ENCODE data around the gene MON1B. TPM values are rescaled to one million over a fixed set of nuclear protein-coding genes. Genes with fewer than 3 reads are reported as not detected.

MON1B gene
- total and polyA plus RNA-seq, 2 of the 13 experiments (the other 11 are each of a cell fraction or from before 2014, with no cell fraction given): 13.4 to 15.6 TPM

DNA sequence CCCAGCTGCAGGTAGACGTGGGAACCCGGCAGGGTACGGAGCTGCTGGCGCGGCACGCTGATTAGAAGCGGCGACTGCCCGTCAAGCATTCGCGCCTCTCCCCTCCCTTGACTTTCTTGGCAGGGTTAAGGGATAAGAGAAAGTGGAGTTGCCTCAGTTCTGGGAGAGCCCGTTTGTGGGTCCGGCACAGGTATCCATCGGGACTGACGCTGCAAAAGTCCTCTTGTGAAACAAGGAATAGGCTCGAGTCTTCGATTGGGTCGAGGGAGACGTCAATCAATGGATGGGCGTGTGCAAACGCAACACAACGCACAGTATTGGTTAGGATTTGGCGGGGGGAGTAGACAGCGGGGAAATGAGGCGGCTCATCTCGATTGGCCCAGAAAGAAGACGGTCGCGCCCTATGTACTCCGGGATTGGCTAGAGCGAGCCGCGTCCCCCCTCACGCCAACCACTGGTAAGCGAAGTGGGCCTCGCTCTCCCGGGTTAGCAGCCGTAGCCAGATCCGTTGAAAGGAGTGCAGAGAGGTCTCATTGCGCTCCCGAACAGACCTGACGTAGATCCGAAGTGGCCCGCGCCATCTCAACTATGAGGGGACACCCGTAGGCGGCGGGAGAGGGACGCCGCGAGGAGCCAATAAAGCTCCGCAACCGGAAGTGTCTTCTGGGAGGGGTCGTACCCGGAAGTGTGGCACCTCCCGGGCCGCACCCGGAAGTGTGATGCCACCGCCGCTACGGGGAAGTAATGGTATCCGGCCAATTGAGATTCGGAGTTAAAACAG is at the start of gene MON1B (continued):
- TF ChIP-seq MEIS2 (CRISPR knock-in tag; IDR thresholded peaks at IDR 0.05) (peak; percentile 14; the same call in 1 of the 2 replicates), POLR2AphosphoS5 (IDR thresholded peaks at IDR 0.05; ENCODE audit: low read depth, low read length) (peak; percentile 95), CEBPG (CRISPR knock-in tag; IDR thresholded peaks at IDR 0.05) (peak; percentile 76), FOXA1 (IDR thresholded peaks at IDR 0.05) (no peak), FOXA1 (CRISPR knock-in tag; IDR thresholded peaks at IDR 0.05) (peak; percentile 55; the same call in 1 of the 2 replicates), SYNCRIP (IDR thresholded peaks at IDR 0.05; ENCODE audit: insufficient read depth, low read depth, low read length) (no peak), ZNF468 (CRISPR knock-in tag; IDR thresholded peaks at IDR 0.05) (no peak; the same call in 1 of the 2 replicates), KAT2B (IDR thresholded peaks at IDR 0.05; ENCODE audit: borderline replicate concordance, low read depth, low read length) (peak; percentile 43; the same call in 1 of the 2 replicates), SATB2 (CRISPR knock-in tag; IDR thresholded peaks at IDR 0.05) (no peak; the same call in 1 of the 2 replicates), RORA (CRISPR knock-in tag; IDR thresholded peaks at IDR 0.05) (no peak), SP1 (IDR thresholded peaks at IDR 0.05) (no peak), SP1 (CRISPR knock-in tag; IDR thresholded peaks at IDR 0.05) (peak; percentile 34; the same call in 1 of the 2 replicates), KLF9 (CRISPR knock-in tag; IDR thresholded peaks at IDR 0.05; ENCODE audit: low read depth) (0 out of 2 replicates have a peak, but pooled peaks have one; percentile 4), ZNF605 (CRISPR knock-in tag; IDR thresholded peaks at IDR 0.05) (peak; percentile 90; the same call in 1 of the 2 replicates), PCBP1 (IDR thresholded peaks at IDR 0.05; ENCODE audit: borderline replicate concordance, low read depth, low read length) (peak; percentile 94), NPAS2 (CRISPR knock-in tag; IDR thresholded peaks at IDR 0.05; ENCODE audit: borderline replicate concordance) (no peak), RXRA (CRISPR knock-in tag; IDR thresholded peaks at IDR 0.05) (peak; percentile 45; the same call in 1 of the 2 replicates), GATAD1 (CRISPR knock-in tag; IDR thresholded peaks at IDR 0.05) (peak; percentile 87), ZSCAN29 (CRISPR knock-in tag; conservative IDR thresholded peaks at IDR 0.05) (no peak), KDM5B (CRISPR knock-in tag; IDR thresholded peaks at IDR 0.05; ENCODE audit: borderline replicate concordance) (peak; percentile 54; the same call in 1 of the 2 replicates), ZNF670 (CRISPR knock-in tag; IDR thresholded peaks at IDR 0.05; ENCODE audit: borderline replicate concordance) (peak; percentile 89; the same call in 1 of the 2 replicates)
- TF ChIP-seq, protein P1, sequence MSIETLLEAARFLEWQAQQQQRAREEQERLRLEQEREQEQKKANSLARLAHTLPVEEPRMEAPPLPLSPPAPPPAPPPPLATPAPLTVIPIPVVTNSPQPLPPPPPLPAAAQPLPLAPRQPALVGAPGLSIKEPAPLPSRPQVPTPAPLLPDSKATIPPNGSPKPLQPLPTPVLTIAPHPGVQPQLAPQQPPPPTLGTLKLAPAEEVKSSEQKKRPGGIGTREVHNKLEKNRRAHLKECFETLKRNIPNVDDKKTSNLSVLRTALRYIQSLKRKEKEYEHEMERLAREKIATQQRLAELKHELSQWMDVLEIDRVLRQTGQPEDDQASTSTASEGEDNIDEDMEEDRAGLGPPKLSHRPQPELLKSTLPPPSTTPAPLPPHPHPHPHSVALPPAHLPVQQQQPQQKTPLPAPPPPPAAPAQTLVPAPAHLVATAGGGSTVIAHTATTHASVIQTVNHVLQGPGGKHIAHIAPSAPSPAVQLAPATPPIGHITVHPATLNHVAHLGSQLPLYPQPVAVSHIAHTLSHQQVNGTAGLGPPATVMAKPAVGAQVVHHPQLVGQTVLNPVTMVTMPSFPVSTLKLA (IDR thresholded peaks at IDR 0.05): no peak
- TF ChIP-seq, protein P2, sequence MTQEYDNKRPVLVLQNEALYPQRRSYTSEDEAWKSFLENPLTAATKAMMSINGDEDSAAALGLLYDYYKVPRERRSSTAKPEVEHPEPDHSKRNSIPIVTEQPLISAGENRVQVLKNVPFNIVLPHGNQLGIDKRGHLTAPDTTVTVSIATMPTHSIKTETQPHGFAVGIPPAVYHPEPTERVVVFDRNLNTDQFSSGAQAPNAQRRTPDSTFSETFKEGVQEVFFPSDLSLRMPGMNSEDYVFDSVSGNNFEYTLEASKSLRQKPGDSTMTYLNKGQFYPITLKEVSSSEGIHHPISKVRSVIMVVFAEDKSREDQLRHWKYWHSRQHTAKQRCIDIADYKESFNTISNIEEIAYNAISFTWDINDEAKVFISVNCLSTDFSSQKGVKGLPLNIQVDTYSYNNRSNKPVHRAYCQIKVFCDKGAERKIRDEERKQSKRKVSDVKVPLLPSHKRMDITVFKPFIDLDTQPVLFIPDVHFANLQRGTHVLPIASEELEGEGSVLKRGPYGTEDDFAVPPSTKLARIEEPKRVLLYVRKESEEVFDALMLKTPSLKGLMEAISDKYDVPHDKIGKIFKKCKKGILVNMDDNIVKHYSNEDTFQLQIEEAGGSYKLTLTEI (CRISPR knock-in tag; conservative IDR thresholded peaks at IDR 0.05): no peak
